ENCODE data around the gene CABYR. TPM values are rescaled to one million over a fixed set of nuclear protein-coding genes. Genes with fewer than 3 reads are reported as not detected.

The CABYR gene
- total RNA-seq, 1 donor from 2014 or later = 8.0 TPM

GRCh38 chr18:24168496-24168895 lies 29.6 kb downstream of the CABYR start:
- Mint-ChIP-seq H3K4me1 (ENCODE audit: low read depth) (peaks cover 7% of the 10 kb centered on the region), H3K27ac (peak overlapping the region; percentile 63)
- TF ChIP-seq CTCF (IDR thresholded peaks at IDR 0.05; ENCODE audit: unreplicated experiment) = no peak

GRCh38 chr18:24170360-24170759 lies 31.5 kb downstream of the CABYR start:
- Mint-ChIP-seq H3K4me3 (ENCODE audit: low read depth) (no peak overlapping the region), H3K9me3 (ENCODE audit: low read depth) (no peaks in the 10 kb centered on the region), H3K27me3 (no peaks in the 10 kb centered on the region), H3K36me3 (ENCODE audit: insufficient read depth) (peaks cover 7% of the 10 kb centered on the region), H3K27ac (peak overlapping the region; percentile 9), H3K4me1 (ENCODE audit: low read depth) (peaks cover 7% of the 10 kb centered on the region)
- DNase-seq (ENCODE audit: low spot score, unreplicated experiment) = no peak
- TF ChIP-seq CTCF (IDR thresholded peaks at IDR 0.05; ENCODE audit: unreplicated experiment) = no peak

More at GRCh38 chr18:24168496-24168895, 29.6 kb downstream of the CABYR start:
- Mint-ChIP-seq H3K27me3 (no peaks in the 10 kb centered on the region), H3K9me3 (ENCODE audit: low read depth) (no peaks in the 10 kb centered on the region), H3K36me3 (ENCODE audit: insufficient read depth) (peaks cover 14% of the 10 kb centered on the region), H3K4me3 (ENCODE audit: low read depth) (no peak overlapping the region)
- no peak for DNase-seq (ENCODE audit: low spot score, unreplicated experiment)

GRCh38 chr18:24173997-24174396 lies 35.1 kb downstream of the CABYR start:
- H3K27ac Mint-ChIP-seq = no peak overlapping the region
- no peak for TF ChIP-seq CTCF (IDR thresholded peaks at IDR 0.05; ENCODE audit: unreplicated experiment)
- H3K27me3 Mint-ChIP-seq = no peaks in the 10 kb centered on the region
- no peaks in the 10 kb centered on the region for H3K9me3 Mint-ChIP-seq (ENCODE audit: low read depth)
- H3K4me3 Mint-ChIP-seq (ENCODE audit: low read depth) = no peak overlapping the region
- H3K36me3 Mint-ChIP-seq (ENCODE audit: insufficient read depth) = peaks cover 7% of the 10 kb centered on the region
- peaks cover 7% of the 10 kb centered on the region for H3K4me1 Mint-ChIP-seq (ENCODE audit: low read depth)
- DNase-seq (ENCODE audit: low spot score, unreplicated experiment) = no peak

- Mint-ChIP-seq H3K27me3 (no peaks in the 10 kb centered on the region), H3K36me3 (ENCODE audit: insufficient read depth) (peaks cover 7% of the 10 kb centered on the region), H3K27ac (no peak overlapping the region), H3K4me3 (ENCODE audit: low read depth) (no peak overlapping the region), H3K4me1 (ENCODE audit: low read depth) (peaks cover 2% of the 10 kb centered on the region), H3K9me3 (ENCODE audit: low read depth) (no peaks in the 10 kb centered on the region)
- peak; percentile 29 for DNase-seq (ENCODE audit: low spot score, unreplicated experiment)
- TF ChIP-seq CTCF (IDR thresholded peaks at IDR 0.05; ENCODE audit: unreplicated experiment) = peak; percentile 69
Observed at GRCh38 chr18:24176727-24177416, 38.0 kb downstream of the CABYR start.

- DNase-seq (ENCODE audit: low spot score, unreplicated experiment) = no peak
- H3K36me3 Mint-ChIP-seq (ENCODE audit: insufficient read depth) = peaks cover 7% of the 10 kb centered on the region
- no peaks in the 10 kb centered on the region for H3K27me3 Mint-ChIP-seq
- peaks cover 2% of the 10 kb centered on the region for H3K4me1 Mint-ChIP-seq (ENCODE audit: low read depth)
- no peak for TF ChIP-seq CTCF (IDR thresholded peaks at IDR 0.05; ENCODE audit: unreplicated experiment)
- no peak overlapping the region for H3K4me3 Mint-ChIP-seq (ENCODE audit: low read depth)
- no peak overlapping the region for H3K27ac Mint-ChIP-seq
- no peaks in the 10 kb centered on the region for H3K9me3 Mint-ChIP-seq (ENCODE audit: low read depth)
Observed at GRCh38 chr18:24177499-24178133, 38.8 kb downstream of the CABYR start.
